ENCODE data around the gene MREG.

MREG gene

GRCh38 chr2:216056739-216057138 is 43.4 kb upstream of the MREG start:
- Histone ChIP-seq H3K27me3 (ENCODE audit: insufficient read depth, low read length) (peaks cover 4% of the 10 kb centered on the region; the same call in 1 of the 2 replicates), H2AFZ (ENCODE audit: low read length) (no peak overlapping the region), H4K20me1 (ENCODE audit: insufficient read depth, low read length) (no peaks in the 10 kb centered on the region), H3K4me2 (ENCODE audit: low read length) (no peak overlapping the region), H3K36me3 (ENCODE audit: insufficient read depth, low read length) (no peaks in the 10 kb centered on the region), H3K27ac (ENCODE audit: low read depth, low read length, poor library complexity, severe bottlenecking) (no peak overlapping the region), H3K4me1 (ENCODE audit: insufficient read depth, low read length, severe bottlenecking) (peaks cover 9% of the 10 kb centered on the region), H3K9me2 (ENCODE audit: low read depth, low read length) (no peaks in the 10 kb centered on the region), H3K4me3 (ENCODE audit: low read depth, low read length, poor library complexity, severe bottlenecking) (no peak overlapping the region), H3F3A (ENCODE audit: insufficient read depth, low read length) (no peaks in the 10 kb centered on the region), H3K79me2 (ENCODE audit: insufficient read depth, low read length) (no peaks in the 10 kb centered on the region), H3K9me3 (ENCODE audit: low read length) (peaks cover 3% of the 10 kb centered on the region; the same call in 1 of the 2 replicates), H3K9ac (ENCODE audit: low read length) (no peak overlapping the region)
- no peak for TF ChIP-seq CTCF (IDR thresholded peaks at IDR 0.05; ENCODE audit: low read length)
- no peak for TF ChIP-seq EZH2 (IDR thresholded peaks at IDR 0.05; ENCODE audit: borderline replicate concordance, low read length)

GRCh38 chr2:216055680-216056079 is 42.3 kb upstream of the MREG start:
- Histone ChIP-seq H3K4me2 (ENCODE audit: low read length) (no peak overlapping the region), H2AFZ (ENCODE audit: low read length) (no peak overlapping the region)
- TF ChIP-seq EZH2 (IDR thresholded peaks at IDR 0.05; ENCODE audit: borderline replicate concordance, low read length) (no peak), CTCF (IDR thresholded peaks at IDR 0.05; ENCODE audit: low read length) (no peak)

GRCh38 chr2:216052420-216052819 is 39.1 kb upstream of the MREG start:
- H3K4me3 ChIP-seq (ENCODE audit: low read depth, low read length, poor library complexity, severe bottlenecking) = no peak overlapping the region
- H3K4me1 ChIP-seq (ENCODE audit: insufficient read depth, low read length, severe bottlenecking) = no peaks in the 10 kb centered on the region
- no peaks in the 10 kb centered on the region; the same call in 1 of the 2 replicates for H3K27me3 ChIP-seq (ENCODE audit: insufficient read depth, low read length)
- H3K79me2 ChIP-seq (ENCODE audit: insufficient read depth, low read length) = no peaks in the 10 kb centered on the region
- H2AFZ ChIP-seq (ENCODE audit: low read length) = no peak overlapping the region
- H3K4me2 ChIP-seq (ENCODE audit: low read length) = no peak overlapping the region
- H3K9ac ChIP-seq (ENCODE audit: low read length) = no peak overlapping the region
- no peak for TF ChIP-seq CTCF (IDR thresholded peaks at IDR 0.05; ENCODE audit: low read length)
- no peak for TF ChIP-seq EZH2 (IDR thresholded peaks at IDR 0.05; ENCODE audit: borderline replicate concordance, low read length)
- no peak overlapping the region for H3K27ac ChIP-seq (ENCODE audit: low read depth, low read length, poor library complexity, severe bottlenecking)
- H3K36me3 ChIP-seq (ENCODE audit: insufficient read depth, low read length) = no peaks in the 10 kb centered on the region
- H3F3A ChIP-seq (ENCODE audit: insufficient read depth, low read length) = no peaks in the 10 kb centered on the region
- no peaks in the 10 kb centered on the region for H4K20me1 ChIP-seq (ENCODE audit: insufficient read depth, low read length)
- no peaks in the 10 kb centered on the region for H3K9me2 ChIP-seq (ENCODE audit: low read depth, low read length)
- no peaks in the 10 kb centered on the region for H3K9me3 ChIP-seq (ENCODE audit: low read length)

More at GRCh38 chr2:216055680-216056079, 42.3 kb upstream of the MREG start:
- Histone ChIP-seq H3K36me3 (ENCODE audit: insufficient read depth, low read length) (no peaks in the 10 kb centered on the region), H3K4me3 (ENCODE audit: low read depth, low read length, poor library complexity, severe bottlenecking) (no peak overlapping the region), H3K4me1 (ENCODE audit: insufficient read depth, low read length, severe bottlenecking) (peaks cover 9% of the 10 kb centered on the region), H3F3A (ENCODE audit: insufficient read depth, low read length) (no peaks in the 10 kb centered on the region), H3K27ac (ENCODE audit: low read depth, low read length, poor library complexity, severe bottlenecking) (no peak overlapping the region), H4K20me1 (ENCODE audit: insufficient read depth, low read length) (no peaks in the 10 kb centered on the region), H3K27me3 (ENCODE audit: insufficient read depth, low read length) (peaks cover 4% of the 10 kb centered on the region; the same call in 1 of the 2 replicates), H3K9me2 (ENCODE audit: low read depth, low read length) (no peaks in the 10 kb centered on the region), H3K79me2 (ENCODE audit: insufficient read depth, low read length) (no peaks in the 10 kb centered on the region), H3K9ac (ENCODE audit: low read length) (no peak overlapping the region), H3K9me3 (ENCODE audit: low read length) (peaks cover 3% of the 10 kb centered on the region; the same call in 1 of the 2 replicates)
